Daoy (cell line): ENCODE measurements around the gene TIE1. TPM values are rescaled to one million over a fixed set of nuclear protein-coding genes. Genes with fewer than 3 reads are reported as not detected.

Source experiments
- DNase-seq: peaks from one replicate; pipeline ENCODE4 v3.0.0-alpha.2; 2015; ENCODE audit warnings: low read depth
- total RNA-seq: library from RNA; depleted of rRNA; stranded (reverse); fragments of >200 nt; shearing (Covaris generic); gene quantifications from 2 replicates; pipeline ENCODE4 v1.2.3, GENCODE V29; 2014

The TIE1 gene
- total RNA-seq, 1 experiment from 2014 or later: 50.3 TPM

GRCh38 chr1:43337588-43337987, 36.8 kb downstream of the TIE1 start, which contains the start of gene MPL:
MPL (plus strand) TSS chr1:43337818; CDS start chr1:43337849, 31 bp downstream.
- no peak for DNase-seq

- no peak for DNase-seq
Measured at GRCh38 chr1:43338001-43338400, 37.2 kb downstream of the TIE1 start.

- no peak for DNase-seq
Measured at GRCh38 chr1:43339584-43340232, 38.9 kb downstream of the TIE1 start.

- DNase-seq: no peak
Measured at GRCh38 chr1:43340559-43340958, 39.8 kb downstream of the TIE1 start.

- peak; percentile 29 for DNase-seq
Measured at GRCh38 chr1:43344267-43344850, 43.6 kb downstream of the TIE1 start.

- DNase-seq: peak; percentile 74
Measured at GRCh38 chr1:43345120-43345519, 44.3 kb downstream of the TIE1 start.

- no peak for DNase-seq
Measured at GRCh38 chr1:43346636-43347035, 45.9 kb downstream of the TIE1 start.

- DNase-seq: no peak
Measured at GRCh38 chr1:43348343-43348808, 47.6 kb downstream of the TIE1 start.

- peak; percentile 91 for DNase-seq
Measured at GRCh38 chr1:43348809-43349593, 48.2 kb downstream of the TIE1 start.

GRCh38 chr1:43349594-43350306, 49.0 kb downstream of the TIE1 start:
- DNase-seq: no peak

GRCh38 chr1:43350976-43351375, 50.2 kb downstream of the TIE1 start:
- no peak for DNase-seq

GRCh38 chr1:43351421-43352350, 50.9 kb downstream of the TIE1 start:
- DNase-seq: no peak

- no peak for DNase-seq
Measured at GRCh38 chr1:43352351-43352705, 51.5 kb downstream of the TIE1 start.

- DNase-seq: no peak
Measured at GRCh38 chr1:43352881-43353280, 52.1 kb downstream of the TIE1 start.

- no peak for DNase-seq
Measured at GRCh38 chr1:43354471-43354870, 53.7 kb downstream of the TIE1 start.

GRCh38 chr1:43354936-43355335, 54.2 kb downstream of the TIE1 start:
- DNase-seq: no peak

GRCh38 chr1:43357251-43357650, 56.5 kb downstream of the TIE1 start:
- no peak for DNase-seq

- peak; percentile 43 for DNase-seq
Measured at GRCh38 chr1:43358121-43358745, 57.5 kb downstream of the TIE1 start.

GRCh38 chr1:43358746-43359693, 58.2 kb downstream of the TIE1 start, which contains the start of gene CDC20:
CDC20 (plus strand) TSS chr1:43358981; CDS start chr1:43359216, 235 bp downstream.
- peak; percentile 99 for DNase-seq
